D721Med (cell line): ENCODE measurements around the gene MADD.

ENCODE experiments used
- DNase-seq: peaks from one replicate; pipeline ENCODE4 v3.0.0; 2011; ENCODE audit warnings: low spot score; ENCODE audit not compliant: insufficient read length
- FAIRE-seq: peaks from 2 replicates; lab custom pipeline; 2011; peaks lifted over from hg19 to GRCh38; lab: Jason Lieb, UNC
- TF ChIP-seq, protein P1 (sequence below): IDR thresholded peaks from 2 replicates; pipeline ENCODE4 v1.5.1; 2012; ENCODE audit warnings: mild to moderate bottlenecking, control low read depth; ENCODE audit not compliant: insufficient read depth; ENCODE audit errors: missing control alignments

Gene MADD

DNA sequence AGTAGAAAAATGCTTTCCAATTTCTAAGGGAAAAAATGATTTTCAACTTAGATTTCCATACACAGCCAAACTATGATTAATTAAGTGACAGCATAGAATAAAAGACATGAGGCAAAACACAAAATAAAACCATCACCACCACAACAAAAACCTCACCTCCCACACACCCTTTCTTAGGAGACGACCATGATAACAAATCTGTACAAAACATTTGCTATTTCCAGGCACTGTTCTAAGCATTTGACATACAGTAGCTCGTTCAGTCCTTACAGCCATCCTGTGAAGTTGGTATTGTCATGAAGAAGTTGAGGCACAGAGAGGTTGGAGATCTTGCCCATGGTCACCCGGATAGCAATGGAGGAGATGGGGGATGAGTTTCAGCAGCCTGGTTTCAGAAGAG lies 99.7 kb downstream of the MADD start:
- DNase-seq (no peak), FAIRE-seq (no peak)
- TF ChIP-seq, protein P1, sequence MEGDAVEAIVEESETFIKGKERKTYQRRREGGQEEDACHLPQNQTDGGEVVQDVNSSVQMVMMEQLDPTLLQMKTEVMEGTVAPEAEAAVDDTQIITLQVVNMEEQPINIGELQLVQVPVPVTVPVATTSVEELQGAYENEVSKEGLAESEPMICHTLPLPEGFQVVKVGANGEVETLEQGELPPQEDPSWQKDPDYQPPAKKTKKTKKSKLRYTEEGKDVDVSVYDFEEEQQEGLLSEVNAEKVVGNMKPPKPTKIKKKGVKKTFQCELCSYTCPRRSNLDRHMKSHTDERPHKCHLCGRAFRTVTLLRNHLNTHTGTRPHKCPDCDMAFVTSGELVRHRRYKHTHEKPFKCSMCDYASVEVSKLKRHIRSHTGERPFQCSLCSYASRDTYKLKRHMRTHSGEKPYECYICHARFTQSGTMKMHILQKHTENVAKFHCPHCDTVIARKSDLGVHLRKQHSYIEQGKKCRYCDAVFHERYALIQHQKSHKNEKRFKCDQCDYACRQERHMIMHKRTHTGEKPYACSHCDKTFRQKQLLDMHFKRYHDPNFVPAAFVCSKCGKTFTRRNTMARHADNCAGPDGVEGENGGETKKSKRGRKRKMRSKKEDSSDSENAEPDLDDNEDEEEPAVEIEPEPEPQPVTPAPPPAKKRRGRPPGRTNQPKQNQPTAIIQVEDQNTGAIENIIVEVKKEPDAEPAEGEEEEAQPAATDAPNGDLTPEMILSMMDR, result no peak

DNA sequence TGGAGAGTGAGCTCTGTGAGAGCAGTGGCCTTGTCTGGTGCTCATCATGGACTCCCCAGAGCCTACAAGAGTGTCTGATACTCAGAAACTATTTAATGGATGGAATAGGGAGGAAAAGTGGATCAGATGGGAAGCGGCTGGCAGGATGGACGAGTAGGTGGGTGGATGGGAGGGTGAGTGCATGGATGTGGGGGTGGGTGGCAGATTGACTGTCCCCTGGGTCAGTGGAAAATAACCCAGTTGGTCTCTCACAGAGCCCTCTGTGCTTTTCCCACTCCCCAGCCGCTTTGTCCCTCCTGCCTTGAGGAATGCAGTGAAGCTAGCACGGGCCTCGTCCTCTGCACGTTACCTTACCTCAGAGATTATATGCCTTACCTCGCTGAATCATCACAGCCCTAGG lies 102.5 kb downstream of the MADD start:
- TF ChIP-seq, protein P1, result no peak
- no peak for FAIRE-seq
- no peak for DNase-seq

DNA sequence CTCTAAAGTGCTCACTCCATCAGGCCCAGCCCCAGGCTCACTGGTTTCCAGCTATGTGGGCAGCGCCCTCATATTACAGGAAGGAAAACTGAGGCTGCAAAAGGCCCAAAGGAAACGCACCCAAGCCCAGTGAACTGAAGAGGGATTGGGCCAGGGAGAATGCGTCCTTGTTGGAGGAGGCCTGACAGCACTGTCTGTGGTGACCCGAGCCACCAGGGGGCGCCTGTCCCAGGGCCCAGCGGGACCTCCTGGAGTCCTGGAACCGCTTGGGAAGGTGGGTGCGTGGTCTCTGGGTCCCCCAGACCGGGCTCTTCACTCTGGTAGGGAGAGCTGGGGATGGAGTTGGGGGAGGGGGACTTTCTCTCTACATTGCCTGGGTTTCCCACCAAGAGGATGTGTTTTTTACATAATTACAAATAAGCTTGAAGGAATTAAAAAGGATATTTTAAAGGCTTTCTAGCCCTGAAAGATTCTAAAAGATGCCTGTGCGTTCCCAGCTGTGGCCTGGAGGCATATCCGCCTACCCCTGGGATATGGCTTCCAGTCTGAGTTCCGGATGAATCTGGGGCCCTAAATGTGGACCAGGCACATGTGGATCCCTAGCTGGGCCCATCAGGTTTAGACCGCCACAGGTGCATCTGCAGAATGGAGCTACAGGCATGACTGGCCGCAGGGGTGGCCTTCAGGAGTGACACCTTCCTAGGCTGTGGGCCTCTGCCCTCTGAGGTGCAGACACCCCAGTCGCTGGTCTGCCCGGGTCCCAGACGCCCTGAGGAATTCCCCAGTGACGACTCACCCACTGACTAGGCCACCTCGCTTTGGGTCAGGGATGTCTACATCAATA lies 104.2 kb downstream of the MADD start:
- peak; percentile 66 for DNase-seq
- TF ChIP-seq, protein P1, result peak; percentile 90
- FAIRE-seq, result no peak

DNA sequence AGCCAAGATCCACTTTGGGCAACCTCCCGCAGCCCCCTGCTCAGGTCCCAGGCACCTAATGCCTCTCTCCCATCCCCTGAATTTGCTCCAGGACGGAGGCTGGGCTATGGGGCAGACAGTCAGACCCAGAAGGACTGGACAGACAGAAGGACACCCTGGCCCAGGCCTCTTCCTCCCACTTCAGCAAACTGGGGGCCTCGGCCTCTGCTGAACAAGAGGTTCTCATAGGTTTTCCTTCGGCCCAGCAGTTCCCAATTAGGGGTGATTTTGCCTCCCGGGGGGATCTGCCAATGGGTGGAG lies 104.7 kb downstream of the MADD start:
- TF ChIP-seq, protein P1, result no peak
- DNase-seq (no peak), FAIRE-seq (no peak)

DNA sequence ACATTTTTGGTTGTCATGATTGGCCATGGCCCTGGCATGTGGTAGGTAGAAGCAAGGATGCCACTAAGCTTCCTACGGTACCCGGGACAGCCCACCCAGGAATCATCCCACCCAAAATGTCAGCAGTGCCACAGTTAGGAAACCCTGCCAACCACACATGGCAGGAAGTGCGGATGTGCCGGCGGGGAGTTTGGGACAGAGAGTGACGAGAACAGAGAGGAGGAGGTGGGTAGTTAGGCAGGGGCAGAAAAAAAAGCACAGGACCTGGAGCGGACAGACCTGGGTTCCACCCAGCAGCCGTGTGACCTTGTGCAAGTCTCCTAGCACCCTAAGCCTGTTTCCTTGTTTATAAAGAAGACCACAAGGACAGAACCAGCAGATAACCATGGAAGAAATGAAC lies 105.1 kb downstream of the MADD start:
- TF ChIP-seq, protein P1, result no peak
- DNase-seq (no peak), FAIRE-seq (no peak)

DNA sequence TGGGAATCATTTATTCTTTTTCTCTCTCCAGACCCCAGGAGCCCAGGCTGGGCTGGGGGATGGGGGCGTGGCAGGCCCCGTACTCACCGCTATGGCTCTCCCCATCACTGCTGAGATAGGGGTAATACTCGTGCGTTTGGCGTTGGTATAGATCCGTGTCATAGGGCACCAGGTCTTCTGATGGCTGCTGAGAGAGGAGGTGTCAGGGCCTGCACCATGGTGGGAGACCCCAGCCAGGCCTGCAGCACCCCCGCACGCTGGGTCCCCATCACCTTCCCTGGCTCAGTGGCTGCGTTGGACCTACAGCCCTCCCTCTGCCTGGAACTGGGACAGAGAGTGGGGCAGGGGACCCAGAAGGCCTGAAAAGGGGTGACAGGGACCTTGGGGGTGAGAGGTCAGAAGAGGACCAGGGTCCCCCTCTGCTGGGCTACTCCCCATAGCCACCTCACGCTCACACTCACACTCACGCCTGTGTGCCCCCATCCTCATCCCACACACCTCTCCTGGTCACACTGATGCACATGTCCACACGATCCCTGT lies 105.7 kb downstream of the MADD start:
- no peak for FAIRE-seq
- DNase-seq, result no peak
- TF ChIP-seq, protein P1, result no peak

DNA sequence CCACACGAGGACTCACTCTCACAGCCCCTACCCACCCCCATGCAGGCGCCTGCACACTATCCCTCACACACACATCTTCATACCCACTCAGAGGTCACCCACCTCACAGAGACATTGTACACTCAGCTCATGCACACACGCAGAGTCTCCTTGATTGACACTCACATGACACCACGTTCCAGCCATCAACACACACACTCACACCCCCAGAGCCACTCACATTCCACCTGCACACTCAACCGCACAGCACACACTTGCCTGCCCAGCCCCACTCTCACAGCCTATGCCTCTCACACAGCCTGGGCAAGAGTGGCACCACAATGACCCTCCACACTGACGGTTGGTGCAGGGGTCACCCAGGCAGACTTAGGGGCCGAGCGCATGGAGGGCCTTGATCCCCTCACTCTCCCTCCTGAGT lies 106.2 kb downstream of the MADD start:
- TF ChIP-seq, protein P1, result no peak
- no peak for DNase-seq
- FAIRE-seq, result no peak
